Measurements from ENCODE around the gene NUDT7.

Gene NUDT7

GRCh38 chr16:77680496-77680895 is 41.8 kb upstream of the NUDT7 start:
- ChIA-PET CTCF (interaction anchor here (0.6 kb wide), 1 partner anchor 419 kb away, joined by 3 read pairs; the partner anchor contains the start of gene WWOX), POLR2A (ENCODE audit: low non-redundant PET) (no interaction called here)
- no peak overlapping the region for H3K27ac ChIP-seq
- no peak for DNase-seq (ENCODE audit: low spot score)
- no peak for TF ChIP-seq CTCF (conservative IDR thresholded peaks at IDR 0.05; ENCODE audit: low read depth)

- H3K27ac ChIP-seq = no peak overlapping the region
- TF ChIP-seq CTCF (conservative IDR thresholded peaks at IDR 0.05; ENCODE audit: low read depth) = no peak
- CTCF ChIA-PET = interaction anchor here (0.6 kb wide), 1 partner anchor 250 kb away, joined by 3 read pairs; no protein-coding TSS in a partner anchor
- no peak for DNase-seq (ENCODE audit: low spot score)
- POLR2A ChIA-PET (ENCODE audit: low non-redundant PET) = no interaction called here
Observed at GRCh38 chr16:77682586-77682985, 39.7 kb upstream of the NUDT7 start.

DNA sequence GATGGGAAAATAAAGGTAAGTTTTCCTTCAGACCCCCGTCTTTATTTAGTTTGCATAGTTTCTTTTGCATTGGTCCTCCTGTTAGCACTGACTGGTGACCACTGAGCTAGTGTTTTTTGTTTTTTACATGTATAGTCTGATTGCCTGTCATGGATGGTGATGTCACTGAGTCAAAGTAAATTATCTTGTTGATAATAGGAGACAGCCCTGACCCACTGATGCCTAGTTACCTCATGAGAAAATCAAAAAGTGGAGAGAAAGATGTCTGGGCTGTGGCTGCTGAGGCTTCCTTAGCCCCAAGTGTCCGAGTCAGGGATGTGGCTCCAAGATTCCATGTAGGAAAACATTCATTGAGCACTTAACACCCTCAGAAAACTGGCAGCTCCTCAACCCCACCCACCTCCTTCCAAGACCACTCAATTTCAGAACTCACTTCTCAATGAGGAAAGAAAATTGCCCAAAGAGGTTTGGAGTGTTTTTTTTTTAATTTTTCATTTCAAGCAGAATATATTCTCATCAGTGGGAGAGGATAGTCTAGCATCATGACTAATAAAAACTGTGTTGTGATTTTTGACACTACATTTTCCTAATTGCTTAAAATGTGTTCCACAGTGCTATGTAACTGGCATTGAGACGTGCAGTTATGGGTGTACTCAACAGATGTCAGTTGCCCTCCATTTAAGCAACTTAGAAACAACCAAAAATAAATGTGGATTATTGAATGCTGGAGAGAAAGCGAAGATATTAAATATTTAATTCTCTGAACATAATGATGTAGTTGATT is 38.7 kb upstream of the NUDT7 start:
- no peak for TF ChIP-seq CTCF (conservative IDR thresholded peaks at IDR 0.05; ENCODE audit: low read depth)
- ChIA-PET CTCF (interaction anchor here (0.7 to 1.0 kb wide), 2 partner anchors 319 to 416 kb away, joined by 3 read pairs; no protein-coding TSS in a partner anchor), POLR2A (ENCODE audit: low non-redundant PET) (no interaction called here)
- no peak overlapping the region for H3K27ac ChIP-seq
- no peak for DNase-seq (ENCODE audit: low spot score)

- CTCF ChIA-PET = interaction anchor here (0.7 kb wide), 1 partner anchor 415 kb away, joined by 3 read pairs; no protein-coding TSS in a partner anchor
- H3K27ac ChIP-seq = no peak overlapping the region
- no peak for TF ChIP-seq CTCF (conservative IDR thresholded peaks at IDR 0.05; ENCODE audit: low read depth)
- no peak for DNase-seq (ENCODE audit: low spot score)
- POLR2A ChIA-PET (ENCODE audit: low non-redundant PET) = no interaction called here
Observed at GRCh38 chr16:77684181-77684526, 38.2 kb upstream of the NUDT7 start.

GRCh38 chr16:77686385-77686784 is 35.9 kb upstream of the NUDT7 start:
- TF ChIP-seq CTCF (conservative IDR thresholded peaks at IDR 0.05; ENCODE audit: low read depth) = no peak
- no peak for DNase-seq (ENCODE audit: low spot score)
- POLR2A ChIA-PET (ENCODE audit: low non-redundant PET) = no interaction called here
- CTCF ChIA-PET = interaction anchor here (0.7 kb wide), 1 partner anchor 317 kb away, joined by 3 read pairs; no protein-coding TSS in a partner anchor
- no peak overlapping the region for H3K27ac ChIP-seq

DNA sequence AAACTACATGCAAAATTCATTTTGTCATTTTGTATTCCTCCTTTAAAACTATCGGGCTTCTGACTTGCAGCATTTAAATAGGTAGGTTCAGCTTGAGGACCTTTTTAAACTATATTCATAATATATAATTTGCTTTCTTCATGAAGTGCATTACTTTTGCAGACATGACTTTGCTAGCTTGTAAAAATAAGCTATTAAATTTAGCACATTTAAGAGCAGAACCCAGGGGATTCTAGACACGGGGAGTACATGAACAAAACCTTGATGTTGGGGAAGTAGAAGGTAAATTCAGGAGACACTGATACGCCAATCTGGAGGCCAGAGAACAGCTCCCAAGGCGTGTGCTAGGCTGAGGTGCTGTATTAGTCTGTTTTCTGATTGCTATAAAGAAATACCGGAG is 32.3 kb upstream of the NUDT7 start:
- H3K27ac ChIP-seq = no peak overlapping the region
- DNase-seq (ENCODE audit: low spot score) = no peak
- ChIA-PET POLR2A (ENCODE audit: low non-redundant PET) (no interaction called here), CTCF (no interaction called here)
- no peak for TF ChIP-seq CTCF (conservative IDR thresholded peaks at IDR 0.05; ENCODE audit: low read depth)

All from RWPE1 (cell line).